T-helper 22 cell (primary cell): ENCODE results near the gene TUBB1.
"Not testable (repeated sequence)": the region's sequence is repeated elsewhere in the genome, so short reads cannot be mapped to it uniquely, and the experiment has no call there.

Experiments
- DNase-seq: peaks from one replicate; pipeline ENCODE4 v3.0.0-alpha.2; 2020; ENCODE audit warnings: low read depth

The TUBB1 gene

GRCh38 chr20:59019217-59019616, at the start of gene TUBB1:
TSS of gene TUBB1 (plus strand) at chr20:59019429. CDS start at chr20:59019523, 94 bp downstream.
- DNase-seq, result no peak

GRCh38 chr20:58969439-58969838, 49.8 kb upstream of the TUBB1 start:
- DNase-seq, result no peak

DNA sequence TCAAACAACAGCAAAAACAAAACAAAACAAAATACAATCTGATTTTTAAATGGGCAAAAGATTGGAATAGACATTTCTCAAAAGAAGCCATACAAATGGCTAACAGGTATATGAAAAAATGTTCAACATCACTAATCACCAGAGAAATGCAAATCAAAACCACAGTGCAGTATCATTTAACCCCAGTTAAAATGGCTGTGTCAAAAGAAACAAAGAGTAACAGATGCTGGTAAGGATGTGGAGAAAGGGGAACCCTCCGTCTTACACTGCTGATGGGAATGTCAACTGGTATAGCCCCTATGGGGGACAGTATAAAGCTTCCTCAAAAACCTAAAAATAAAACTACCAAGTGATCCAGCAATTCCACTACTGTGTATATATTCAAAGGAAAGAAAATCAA, 49.1 kb upstream of the TUBB1 start:
- no peak for DNase-seq

GRCh38 chr20:58971429-58971828, 47.8 kb upstream of the TUBB1 start:
- DNase-seq, result no peak

DNA sequence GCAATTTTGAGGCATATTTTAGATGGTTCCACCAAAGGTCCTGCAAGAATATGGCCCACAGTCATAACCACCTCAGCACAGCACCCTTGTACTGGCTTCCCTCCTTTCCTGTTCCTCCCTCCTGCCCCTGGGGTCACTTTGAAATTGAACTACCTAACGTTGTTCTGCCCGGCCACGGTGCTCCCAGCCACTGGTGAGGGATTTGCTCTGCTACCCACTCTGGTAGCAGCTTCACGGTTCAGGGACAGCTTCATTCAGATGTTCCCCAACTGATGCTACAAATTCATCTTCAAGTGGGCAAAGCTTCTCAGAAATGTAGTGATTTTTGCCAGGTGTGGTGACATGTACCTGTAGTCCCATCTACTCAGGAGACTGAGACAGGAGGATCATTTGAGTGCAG, 46.0 kb upstream of the TUBB1 start:
- no peak for DNase-seq

DNA sequence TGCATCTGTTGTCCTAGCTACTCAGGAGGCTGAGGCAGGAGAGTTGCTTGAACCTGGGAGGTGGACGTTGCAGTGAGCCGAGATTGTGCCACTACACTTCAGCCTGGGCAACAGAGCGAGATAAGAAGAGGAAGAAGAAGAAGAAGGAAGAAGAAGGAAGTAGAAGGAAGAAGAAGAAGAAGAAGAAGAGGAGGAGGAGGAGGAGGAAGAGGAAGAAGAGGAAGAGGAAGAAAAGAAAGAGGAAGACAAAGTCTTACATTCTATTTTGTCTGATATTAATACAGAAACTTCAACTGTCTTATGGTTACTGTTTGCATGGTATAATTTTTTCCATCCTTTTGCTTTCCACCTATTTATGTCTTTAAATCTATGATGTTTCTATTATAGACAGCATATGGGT, 45.4 kb upstream of the TUBB1 start:
- no peak for DNase-seq

DNA sequence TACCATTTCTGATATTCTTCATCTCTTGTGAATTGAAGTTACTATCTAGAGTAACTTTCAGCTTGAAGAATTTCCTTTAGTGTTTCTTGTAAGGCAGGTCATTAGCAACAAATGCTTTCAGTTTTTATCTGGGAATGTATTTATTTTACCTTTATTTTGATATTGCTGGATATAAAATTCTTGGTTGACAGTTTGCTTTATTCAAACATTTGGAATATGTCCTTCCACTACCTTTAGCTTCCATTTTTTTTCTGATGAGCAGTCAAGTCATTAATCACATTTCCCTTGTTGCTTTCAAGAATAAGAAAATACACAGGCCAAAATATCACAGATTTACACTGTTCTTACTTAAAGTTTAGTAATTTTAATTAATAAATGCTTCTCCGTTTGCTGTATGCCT, 43.9 kb upstream of the TUBB1 start:
- no peak for DNase-seq

DNA sequence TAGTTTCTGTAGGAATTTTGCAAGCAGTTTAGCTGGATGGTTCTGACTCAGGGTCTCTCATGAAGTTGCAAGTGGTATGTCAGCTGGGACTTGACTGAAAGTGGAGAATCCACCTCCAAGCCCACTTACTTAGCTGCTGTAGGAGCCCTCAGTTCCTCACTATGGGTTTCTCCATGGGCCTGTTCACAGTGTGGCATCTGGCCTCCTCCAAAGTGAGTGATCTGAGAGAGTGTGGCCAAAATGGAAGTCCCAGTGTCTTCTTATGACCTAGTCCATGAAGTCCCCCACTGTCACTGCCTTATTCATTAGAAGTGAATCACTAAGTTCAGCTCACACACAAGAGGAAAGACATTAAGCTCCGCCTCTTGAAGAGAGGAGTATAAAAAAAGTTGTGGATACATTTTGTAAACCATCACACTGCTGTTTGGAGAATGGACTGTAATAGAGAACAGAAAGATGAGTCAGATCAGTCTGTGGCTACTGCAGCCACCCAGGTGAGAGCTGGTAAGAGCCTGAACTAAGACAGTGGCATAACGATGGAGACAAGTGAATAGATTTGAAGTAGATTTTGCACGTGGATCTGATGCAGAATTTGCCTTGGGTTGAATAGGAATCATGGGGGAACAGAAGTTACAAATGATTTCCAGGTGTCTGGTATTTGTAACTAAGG, 43.0 kb upstream of the TUBB1 start:
- DNase-seq, result no peak

DNA sequence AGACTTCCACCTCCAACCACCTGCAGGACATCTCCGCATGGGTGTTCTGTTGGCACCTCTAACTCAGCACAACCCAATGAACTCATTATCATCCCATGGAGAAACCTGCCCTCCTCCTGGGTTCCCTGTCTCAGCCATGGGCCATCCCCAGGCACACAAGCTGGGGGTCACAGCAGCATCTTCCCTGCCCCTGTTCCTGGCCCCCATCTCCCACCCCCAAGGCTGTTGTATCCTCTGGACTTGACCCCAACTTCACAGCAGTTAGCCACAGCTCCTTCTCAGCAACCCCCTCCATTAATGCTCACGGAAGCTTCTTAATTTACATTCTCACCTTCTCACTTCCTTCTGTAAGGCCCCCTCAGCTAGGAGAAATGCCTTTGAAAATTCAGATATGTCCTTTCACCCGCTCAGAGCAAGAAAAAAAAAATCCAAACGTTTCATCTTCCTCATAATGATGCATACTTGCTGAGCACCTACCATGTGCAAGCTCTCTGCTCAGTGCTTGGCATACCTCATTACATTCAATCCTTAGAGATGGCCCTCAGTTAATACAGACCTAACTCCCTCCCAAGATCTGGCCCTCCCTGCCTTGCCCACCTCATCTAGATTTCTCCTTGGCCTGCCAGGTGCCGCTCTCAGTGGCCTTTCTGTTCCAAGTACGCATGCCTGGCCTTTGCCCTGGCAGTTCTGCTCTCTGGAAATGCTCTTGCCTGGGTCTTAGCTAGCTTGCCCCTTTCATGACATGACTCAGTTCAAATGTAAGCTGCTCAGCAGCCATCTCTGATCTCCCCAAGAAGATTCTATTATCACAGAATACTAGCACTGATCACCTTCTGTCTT, 40.7 kb upstream of the TUBB1 start:
- DNase-seq, result no peak

DNA sequence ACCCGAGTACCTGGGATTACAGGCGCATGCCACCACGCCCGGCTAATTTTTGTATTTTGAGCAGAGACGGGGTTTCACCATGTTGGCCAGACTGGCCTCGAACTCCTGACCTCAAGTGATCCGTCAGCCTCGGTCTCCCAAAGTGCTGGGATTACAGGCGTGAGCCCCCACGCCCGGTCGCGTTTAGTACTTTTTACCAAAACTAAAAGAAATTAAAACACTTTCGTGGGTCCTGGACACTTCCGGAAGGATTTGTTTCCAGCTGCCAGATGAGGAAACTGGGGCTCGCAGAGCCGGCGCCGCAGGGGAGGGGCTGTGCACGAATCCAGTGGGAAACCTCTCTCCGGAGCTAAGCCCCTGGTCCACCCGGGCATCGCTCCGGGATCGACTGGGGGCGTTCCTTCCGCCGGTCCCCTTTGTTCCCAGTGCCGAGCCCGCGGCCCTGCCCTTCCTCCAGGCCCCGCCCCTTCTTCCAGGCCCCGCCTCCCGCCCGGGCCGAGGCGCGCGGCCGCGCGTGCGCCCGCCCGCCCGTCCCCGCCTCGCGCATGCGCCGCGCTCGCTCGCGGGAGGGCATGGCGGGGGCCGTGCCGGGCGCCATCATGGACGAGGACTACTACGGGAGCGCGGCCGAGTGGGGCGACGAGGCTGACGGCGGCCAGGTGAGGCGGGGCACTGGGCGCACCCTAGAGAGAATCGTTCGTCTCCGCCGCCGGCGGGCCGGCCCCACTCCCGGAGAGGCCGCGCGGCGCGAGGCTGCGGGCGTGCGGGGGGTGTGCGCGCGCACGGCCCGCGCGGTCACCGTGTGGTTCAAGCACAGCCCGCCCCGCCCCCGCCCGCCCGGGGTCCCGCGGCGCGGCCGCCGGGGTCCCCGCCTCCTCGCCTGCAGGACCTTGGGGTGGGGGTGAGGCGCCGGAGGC, 38.3 kb upstream of the TUBB1 start, which contains the start of gene NELFCD:
NELFCD (plus strand) TSS at position 546 of the 917 bp plus-strand sequence; CDS start at position 600, 54 bp downstream.
- DNase-seq, result peak; percentile 74

DNA sequence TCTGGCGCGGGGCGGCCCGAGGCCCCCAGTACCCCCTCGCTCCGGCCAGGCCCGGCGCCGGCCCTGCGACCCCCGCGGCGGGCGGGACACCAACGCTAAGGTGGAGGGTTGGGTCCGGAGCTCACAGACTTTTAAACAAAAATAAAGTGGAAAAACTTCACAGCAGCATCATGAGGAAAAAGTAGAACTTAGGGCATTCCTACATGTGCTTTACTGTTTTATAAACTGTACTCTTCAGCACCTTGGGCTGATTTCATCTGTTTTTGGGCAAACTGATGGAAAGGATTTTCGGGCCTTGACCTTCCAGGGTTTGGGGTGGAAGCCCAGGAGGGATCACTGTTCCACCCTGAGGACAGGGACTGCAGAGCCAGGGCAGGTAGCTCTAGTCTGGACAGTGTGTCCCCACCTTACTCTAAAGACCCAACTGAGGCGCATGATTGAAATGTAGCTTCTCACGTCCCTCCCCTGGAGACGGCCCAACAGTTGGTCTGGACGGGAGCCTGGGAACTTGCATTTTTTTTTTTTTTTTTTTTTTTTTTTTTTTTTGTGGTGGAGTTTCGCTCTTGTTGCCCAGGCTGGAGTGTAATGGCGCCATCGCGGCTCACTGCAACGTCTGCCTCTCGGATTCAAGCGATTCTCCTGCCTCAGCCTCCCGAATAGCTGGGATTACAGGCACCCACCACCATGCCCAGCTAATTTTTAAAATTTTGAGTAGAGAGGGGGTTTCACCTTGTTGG, 37.4 kb upstream of the TUBB1 start:
- no peak for DNase-seq

DNA sequence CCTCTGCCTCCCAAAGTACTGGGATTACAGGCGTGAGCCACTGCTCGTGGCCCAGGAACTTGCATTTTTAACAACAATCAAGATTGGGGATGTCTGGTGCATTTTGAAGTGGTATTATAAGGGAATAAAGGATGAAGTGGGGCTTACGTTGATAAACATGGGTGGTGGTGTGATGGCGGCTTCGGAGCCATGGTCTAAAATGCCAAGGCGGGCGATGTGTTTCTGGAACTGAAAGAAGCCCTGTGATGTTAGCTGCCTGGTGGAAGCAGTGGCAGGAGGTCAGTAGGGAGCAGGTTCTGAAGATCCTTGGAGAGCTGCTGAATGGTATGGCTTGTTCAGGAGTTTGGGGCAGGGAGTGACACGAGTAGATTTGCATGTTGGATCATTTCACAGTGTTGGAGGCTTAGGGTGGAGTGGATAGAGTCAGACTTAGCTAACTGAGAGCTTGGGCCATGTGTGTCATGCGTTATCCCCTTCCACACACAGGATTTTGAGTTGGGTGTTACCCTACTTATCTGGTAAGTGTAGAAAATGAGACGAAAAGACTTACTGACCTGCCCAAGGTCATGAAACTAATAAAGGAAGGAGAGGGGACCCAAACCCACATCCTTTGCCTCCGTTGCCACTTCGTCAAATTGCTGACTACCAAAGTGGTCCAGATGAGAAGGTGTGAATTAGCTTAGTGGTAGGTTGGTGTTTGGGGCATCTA, 36.7 kb upstream of the TUBB1 start:
- no peak for DNase-seq

DNA sequence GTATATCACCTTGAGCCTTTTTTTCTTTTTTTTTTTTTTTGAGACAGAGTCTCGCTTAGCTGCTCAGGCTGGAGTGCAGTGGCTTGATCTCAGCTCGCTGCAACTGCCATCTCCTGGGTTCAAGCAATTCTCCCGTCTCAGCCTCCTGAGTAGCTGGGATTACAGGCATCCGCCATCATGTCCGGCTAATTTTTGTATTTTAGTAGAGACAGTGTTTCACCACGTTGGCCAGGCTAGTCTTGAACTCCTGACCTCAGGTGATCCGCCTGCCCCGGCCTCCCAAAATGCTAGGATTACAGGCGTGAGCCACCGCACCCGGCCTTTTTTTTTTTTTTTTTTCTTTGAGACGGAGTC, 36.1 kb upstream of the TUBB1 start:
- not testable (repeated sequence) for DNase-seq

GRCh38 chr20:58984691-58985090, 34.5 kb upstream of the TUBB1 start:
- DNase-seq, result no peak

- DNase-seq, result no peak
Observed at GRCh38 chr20:58985656-58986055, 33.6 kb upstream of the TUBB1 start.

DNA sequence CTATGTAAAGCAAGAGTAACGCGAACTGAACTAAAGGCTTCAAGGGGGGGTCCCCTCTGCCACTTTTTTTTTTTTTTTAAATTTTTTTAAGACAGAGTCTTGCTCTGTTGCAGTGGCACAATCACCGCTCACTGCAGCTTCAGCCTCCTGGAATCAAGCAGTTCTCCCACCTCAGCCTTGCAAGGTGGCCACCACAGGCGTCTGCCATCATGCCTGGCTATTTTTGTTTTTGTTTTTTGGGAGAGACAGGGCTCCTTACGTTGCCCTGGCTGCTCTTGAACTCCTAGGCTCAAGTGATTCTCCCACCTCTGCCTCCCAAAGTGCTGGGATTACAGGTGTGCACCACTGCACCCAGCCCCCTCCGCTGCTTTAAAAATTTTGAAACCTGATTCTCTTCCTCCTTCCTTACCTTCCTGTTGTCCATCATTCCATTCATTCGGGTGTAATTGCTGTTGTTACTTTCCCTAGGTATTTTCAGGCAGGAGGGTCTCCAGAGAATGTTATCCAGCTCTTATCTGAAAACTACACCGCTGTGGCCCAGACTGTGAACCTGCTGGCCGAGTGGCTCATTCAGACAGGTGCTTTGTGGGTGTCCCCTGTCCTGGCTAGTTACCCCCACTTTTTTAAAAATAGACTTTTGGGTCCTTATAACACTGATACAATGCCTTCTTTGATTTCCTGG, 32.8 kb upstream of the TUBB1 start:
- DNase-seq, result no peak

GRCh38 chr20:58986968-58987517, 32.2 kb upstream of the TUBB1 start:
- no peak for DNase-seq

GRCh38 chr20:58987790-58988564, 31.3 kb upstream of the TUBB1 start:
- no peak for DNase-seq

DNA sequence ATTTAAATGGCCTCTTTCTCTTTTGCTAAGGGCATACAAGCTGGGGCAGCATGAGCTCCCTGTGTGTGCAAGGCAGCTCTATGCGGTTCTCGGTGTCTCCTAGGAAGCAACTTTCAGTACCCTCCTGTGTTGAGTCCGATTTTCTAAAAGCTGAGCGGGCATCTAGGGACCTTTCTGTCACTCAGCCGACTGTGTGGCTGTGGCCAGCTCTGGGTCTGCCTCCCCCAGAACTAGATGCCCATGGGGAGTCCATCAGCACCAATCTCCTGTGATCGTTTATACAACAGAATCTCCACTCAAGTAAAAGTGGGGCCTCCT, 30.7 kb upstream of the TUBB1 start:
- no peak for DNase-seq

DNA sequence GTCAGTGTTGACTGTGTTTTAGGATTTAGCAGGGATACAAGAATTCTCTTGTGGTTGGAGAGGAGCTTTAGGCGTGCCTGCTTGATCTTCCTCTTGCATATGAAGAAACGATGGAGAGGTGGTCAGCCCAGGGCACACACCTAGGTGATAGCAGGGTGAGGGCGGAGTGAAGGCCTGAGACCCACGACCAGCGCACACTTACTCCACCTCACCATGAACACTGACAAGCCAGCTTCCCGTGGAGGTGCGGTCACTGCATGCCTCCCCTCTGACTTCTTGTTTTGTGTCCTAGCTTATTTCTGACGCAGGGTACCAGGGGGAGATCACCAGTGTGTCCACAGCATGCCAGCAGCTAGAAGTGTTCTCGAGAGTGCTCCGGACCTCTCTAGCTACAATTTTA, 30.0 kb upstream of the TUBB1 start:
- DNase-seq, result no peak
